Panc1 (cell line): ENCODE results near the gene PLEKHG1. TPM values are rescaled to one million over a fixed set of nuclear protein-coding genes. Genes with fewer than 3 reads are reported as not detected.

Experiments
- ATAC-seq: fragments of 200-7000 bp; cut with Tn5 transposase; 2 replicates; pipeline ENCODE4 v1.9.1; 2020; ENCODE audit warnings: mild to moderate bottlenecking, moderate library complexity
- BruUV-seq: library from RNA; stranded (reverse); fragments of 400-500 nt; replicated peaks from 2 replicates; lab custom pipeline; 2021; lab: Mats Ljungman, UMichigan
- CTCF ChIA-PET: fragments of 300-600 bp; sonication (Branson Sonifier 250); formaldehyde crosslinking; loops from one replicate; lab custom pipeline; 2022; ENCODE audit warnings: antibody characterized with exemption; lab: Charles Lee
- POLR2A ChIA-PET: fragments of 300-600 bp; sonication (Branson Sonifier 250); formaldehyde crosslinking; loops from one replicate; lab custom pipeline; 2022; ENCODE audit warnings: antibody characterized with exemption; lab: Charles Lee
- DNase-seq: peaks from one replicate; pipeline ENCODE4 v3.0.0-alpha.2; 2010; ENCODE audit warnings: low read depth, low spot score
- H3K27ac ChIP-seq: 2 replicates; pipeline ENCODE4 v1.5.1; 2011; ENCODE audit warnings: mild to moderate bottlenecking, low read length, inconsistent platforms
- H3K27me3 ChIP-seq: fragments of 200-500 bp; sonication (Bioruptor generic); 2 replicates; pipeline ENCODE4 v1.6.0; 2014; ENCODE audit warnings: low read length, inconsistent platforms; ENCODE audit not compliant: control insufficient read depth, insufficient read depth
- H3K36me3 ChIP-seq: fragments of 200-500 bp; sonication (Bioruptor generic); 2 replicates; pipeline ENCODE4 v1.5.1; 2014; ENCODE audit warnings: inconsistent platforms, mild to moderate bottlenecking, low read length, moderate library complexity; ENCODE audit not compliant: control insufficient read depth, insufficient read depth
- H3K4me1 ChIP-seq: 2 replicates; pipeline ENCODE4 v1.5.1; 2011; ENCODE audit warnings: inconsistent platforms, mild to moderate bottlenecking, low read length, moderate library complexity; ENCODE audit not compliant: control insufficient read depth, insufficient read depth
- H3K4me3 ChIP-seq, 2 experiments: 2 replicates each; pipeline ENCODE4 v1.5.1; 2011 to 2012; ENCODE audit warnings: low read depth in 2 of 2, low read length in 2 of 2, mild to moderate bottlenecking in 2 of 2, inconsistent platforms in 1 of 2, moderate library complexity in 1 of 2
- H3K9me3 ChIP-seq: fragments of 200-500 bp; sonication (Bioruptor generic); 2 replicates; pipeline ENCODE4 v1.5.1; 2014; ENCODE audit warnings: low read depth, mild to moderate bottlenecking, inconsistent platforms, low read length, moderate library complexity; ENCODE audit not compliant: control insufficient read depth, insufficient read depth
- CTCF ChIP-seq: fragments of 450-650 bp; IDR thresholded peaks from 2 replicates; pipeline ENCODE4 v1.5.1; 2017; ENCODE audit warnings: mild to moderate bottlenecking
- POLR2AphosphoS5 ChIP-seq: IDR thresholded peaks from 2 replicates; pipeline ENCODE4 v1.6.1; 2012; ENCODE audit warnings: mild to moderate bottlenecking, low read depth, low read length, moderate library complexity
- REST ChIP-seq, 2 experiments: IDR thresholded peaks; 2 replicates each; pipeline ENCODE4 v1.6.1; 2011 to 2012; ENCODE audit warnings: low read depth in 2 of 2, control low read depth in 1 of 2, low read length in 1 of 2, mild to moderate bottlenecking in 1 of 2, moderate library complexity in 1 of 2; ENCODE audit not compliant: insufficient read depth in 1 of 2
- SIN3A ChIP-seq: IDR thresholded peaks from 2 replicates; pipeline ENCODE4 v1.6.1; 2012; ENCODE audit warnings: low read depth, mild to moderate bottlenecking, low read length, moderate library complexity, borderline replicate concordance; ENCODE audit not compliant: insufficient read depth
- TCF7L2 ChIP-seq: IDR thresholded peaks from 2 replicates; pipeline ENCODE4 v1.6.1; 2011; ENCODE audit warnings: mild to moderate bottlenecking, low read depth, low read length, inconsistent platforms
- in situ Hi-C: cut with HindIII; loops from 2 replicates; pipeline ENCODE4 v1.10.0; 2016; ENCODE audit warnings: low sequenced_read_pairs, low pct_unique_long_range_greater_than_20kb
- intact Hi-C: fragments of 100-400 bp; cut with micrococcal nuclease; formaldehyde crosslinking; loops from one replicate; pipeline ENCODE4 v1.10.0; 2022; ENCODE audit not compliant: unreplicated experiment
- total RNA-seq: library from RNA; stranded (reverse); gene quantifications from one replicate; pipeline ENCODE4 v1.2.1, GENCODE V29; 2021; ENCODE audit not compliant: unreplicated experiment

PLEKHG1 gene
- total RNA-seq, 1 experiment from 2014 or later: 4.0 TPM

GRCh38 chr6:150566486-150566885 is 33.2 kb upstream of the PLEKHG1 start:
- in situ Hi-C loops (no loop called here), intact Hi-C loops (no loop called here)
- DNase-seq (no peak), ATAC-seq (no peak)
- TF ChIP-seq SIN3A (no peak), POLR2AphosphoS5 (no peak), REST (IDR thresholded peaks at IDR 0.05; ENCODE audit: insufficient read depth in 1 of 2, low read depth in 2 of 2, low read length in 1 of 2) (no peak), TCF7L2 (no peak), CTCF (no peak)
- BruUV-seq: no TSS peak
- H3K27ac ChIP-seq: no peak overlapping the region
- ChIA-PET CTCF (no interaction called here), POLR2A (interaction anchor here (0.6 kb wide), 1 partner anchor 198 kb away, joined by 4 read pairs; no protein-coding TSS in a partner anchor)
- H3K4me3 ChIP-seq: no peak overlapping the region
- H3K4me1 ChIP-seq: no peaks in the 10 kb centered on the region
- H3K27me3 ChIP-seq: 0 out of 2 replicates have a peak, but pooled peaks cover 2% of the 10 kb centered on the region
- H3K9me3 ChIP-seq: no peaks in the 10 kb centered on the region
- no peaks in the 10 kb centered on the region for H3K36me3 ChIP-seq

GRCh38 chr6:150567380-150567779 is 32.3 kb upstream of the PLEKHG1 start:
- no peak for TF ChIP-seq POLR2AphosphoS5
- no peak for TF ChIP-seq TCF7L2
- TF ChIP-seq SIN3A: no peak
- no peak for TF ChIP-seq CTCF
- TF ChIP-seq REST (IDR thresholded peaks at IDR 0.05; ENCODE audit: insufficient read depth in 1 of 2, low read depth in 2 of 2, low read length in 1 of 2): no peak
- Histone ChIP-seq H3K9me3 (no peaks in the 10 kb centered on the region), H3K4me1 (no peaks in the 10 kb centered on the region), H3K27ac (no peak overlapping the region), H3K36me3 (no peaks in the 10 kb centered on the region), H3K4me3 (no peak overlapping the region), H3K27me3 (0 out of 2 replicates have a peak, but pooled peaks cover 2% of the 10 kb centered on the region)
- DNase-seq (no peak), ATAC-seq (no peak)
- ChIA-PET POLR2A (no interaction called here), CTCF (no interaction called here)
- intact Hi-C loops: no loop called here
- no TSS peak for BruUV-seq
- in situ Hi-C loops: no loop called here
